CD4-positive, alpha-beta T cell (primary cell): ENCODE measurements around the gene ERC2. TPM values are rescaled to one million over a fixed set of nuclear protein-coding genes. Genes with fewer than 3 reads are reported as not detected.

Experiments
- ATAC-seq: fragments of 200-7000 bp; cut with Tn5 transposase; one replicate; pipeline ENCODE4 v1.10.0; 2022; ENCODE audit warnings: mild to moderate bottlenecking; ENCODE audit not compliant: poor library complexity
- CTCF ChIA-PET: fragments of 350-600 bp; sonication (Branson Sonifier 250); formaldehyde crosslinking; loops from one replicate; lab custom pipeline; 2021; ENCODE audit warnings: antibody characterized with exemption, inconsistent platforms; lab: Charles Lee
- POLR2A ChIA-PET: fragments of 350-600 bp; sonication (Branson Sonifier 250); formaldehyde crosslinking; loops from one replicate; lab custom pipeline; 2021; ENCODE audit warnings: antibody characterized with exemption, inconsistent platforms; lab: Charles Lee
- DNase-seq, 14 experiments: peaks; one replicate each; pipeline ENCODE4 v3.0.0-alpha.2; 2013 to 2020; ENCODE audit warnings: mixed read lengths in 2 of 14
- H3K27ac ChIP-seq, 2 donors: one replicate each; pipeline versions ENCODE4 v1.5.1 to v1.7.0; 2013; ENCODE audit warnings: low read length in 2 of 2, low read depth in 1 of 2, mild to moderate bottlenecking in 1 of 2
- H3K27me3 ChIP-seq, 2 experiments: 1 replicate in 1 of 2; 2 replicates in 1 of 2; pipeline versions ENCODE4 v1.6.1 to v1.7.0; 2013; ENCODE audit warnings: low read length in 2 of 2, control low read depth in 1 of 2, mild to moderate bottlenecking in 1 of 2, moderate library complexity in 1 of 2; ENCODE audit not compliant: insufficient read depth in 2 of 2, control insufficient read depth in 1 of 2
- H3K36me3 ChIP-seq: one replicate; pipeline ENCODE4 v1.6.1; 2013; ENCODE audit warnings: low read length, control low read depth; ENCODE audit not compliant: insufficient read depth
- H3K4me1 ChIP-seq: one replicate; pipeline ENCODE4 v1.6.1; 2013; ENCODE audit warnings: low read length, control low read depth; ENCODE audit not compliant: insufficient read depth
- H3K4me3 ChIP-seq: one replicate; pipeline ENCODE4 v1.5.1; 2013; ENCODE audit warnings: mild to moderate bottlenecking, low read length, moderate library complexity
- H3K9me3 ChIP-seq, 2 experiments: 1 replicate in 1 of 2; 2 replicates in 1 of 2; pipeline versions ENCODE4 v1.6.1 to v1.7.0; 2013; ENCODE audit warnings: low read length in 2 of 2, mild to moderate bottlenecking in 2 of 2, control low read depth in 1 of 2, moderate library complexity in 1 of 2; ENCODE audit not compliant: control insufficient read depth in 1 of 2, insufficient read depth in 1 of 2
- H3K27ac Mint-ChIP-seq: one replicate; pipeline ENCODE4 v1.8.0; 2020; ENCODE audit warnings: mixed read lengths
- H3K27me3 Mint-ChIP-seq: one replicate; pipeline ENCODE4 v1.8.0; 2021; ENCODE audit warnings: mixed read lengths
- H3K36me3 Mint-ChIP-seq: one replicate; pipeline ENCODE4 v1.8.0; 2021; ENCODE audit warnings: low read depth, mixed read lengths
- H3K4me1 Mint-ChIP-seq: one replicate; pipeline ENCODE4 v1.8.0; 2021; ENCODE audit warnings: low read depth, mixed read lengths
- H3K4me3 Mint-ChIP-seq: one replicate; pipeline ENCODE4 v1.8.0; 2020; ENCODE audit warnings: mild to moderate bottlenecking, mixed read lengths
- H3K9me3 Mint-ChIP-seq: one replicate; pipeline ENCODE4 v1.8.0; 2020; ENCODE audit warnings: mixed read lengths
- intact Hi-C, 2 experiments: fragments of 100-400 bp; cut with DNase I in 1 of 2; cut with micrococcal nuclease in 1 of 2; formaldehyde crosslinking; loops; one replicate each; pipeline versions ENCODE4 v1.15.1 to v1.9.0; 2023 to 2025; cut with DNase I, micrococcal nuclease
- total RNA-seq, 174 experiments: library from RNA in 2 of 174; stranded (reverse) in 2 of 174; gene quantifications; one replicate each; pipeline ENCODE4 v1.2.3 and lab custom pipeline; 2021 to 2026
- TF ChIP-seq, protein P1 (sequence below): fragments of 200-600 bp; IDR thresholded peaks from one replicate; pipeline ENCODE4 v1.8.0; 2022; ENCODE audit warnings: antibody characterized with exemption, mild to moderate bottlenecking

The ERC2 gene
- total RNA-seq, 2 experiments from 2014 or later: not detected

DNA sequence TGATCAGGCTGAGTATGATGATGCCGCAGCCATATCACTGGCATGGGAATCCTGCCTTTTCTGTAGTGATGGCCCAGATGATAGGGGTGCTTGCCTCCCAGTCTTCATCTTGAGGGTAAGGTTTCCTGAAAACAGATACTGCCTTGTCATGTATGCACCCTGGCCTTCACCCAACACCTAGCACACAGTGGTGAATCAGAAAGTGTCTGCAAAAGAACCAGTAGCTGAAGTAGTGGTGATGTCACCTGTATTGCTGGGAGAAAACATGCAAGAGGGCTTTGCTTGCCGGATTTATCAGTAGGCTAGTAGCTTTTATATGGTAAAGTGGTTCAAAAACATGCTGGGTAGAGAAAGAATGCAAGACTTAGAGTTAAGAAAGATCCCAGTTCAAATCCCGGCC is 561.4 kb downstream of the ERC2 start:
- CTCF ChIA-PET: no interaction called here
- no peaks in the 10 kb centered on the region for H3K36me3 Mint-ChIP-seq
- H3K27me3 Mint-ChIP-seq: no peaks in the 10 kb centered on the region
- TF ChIP-seq, protein P1, sequence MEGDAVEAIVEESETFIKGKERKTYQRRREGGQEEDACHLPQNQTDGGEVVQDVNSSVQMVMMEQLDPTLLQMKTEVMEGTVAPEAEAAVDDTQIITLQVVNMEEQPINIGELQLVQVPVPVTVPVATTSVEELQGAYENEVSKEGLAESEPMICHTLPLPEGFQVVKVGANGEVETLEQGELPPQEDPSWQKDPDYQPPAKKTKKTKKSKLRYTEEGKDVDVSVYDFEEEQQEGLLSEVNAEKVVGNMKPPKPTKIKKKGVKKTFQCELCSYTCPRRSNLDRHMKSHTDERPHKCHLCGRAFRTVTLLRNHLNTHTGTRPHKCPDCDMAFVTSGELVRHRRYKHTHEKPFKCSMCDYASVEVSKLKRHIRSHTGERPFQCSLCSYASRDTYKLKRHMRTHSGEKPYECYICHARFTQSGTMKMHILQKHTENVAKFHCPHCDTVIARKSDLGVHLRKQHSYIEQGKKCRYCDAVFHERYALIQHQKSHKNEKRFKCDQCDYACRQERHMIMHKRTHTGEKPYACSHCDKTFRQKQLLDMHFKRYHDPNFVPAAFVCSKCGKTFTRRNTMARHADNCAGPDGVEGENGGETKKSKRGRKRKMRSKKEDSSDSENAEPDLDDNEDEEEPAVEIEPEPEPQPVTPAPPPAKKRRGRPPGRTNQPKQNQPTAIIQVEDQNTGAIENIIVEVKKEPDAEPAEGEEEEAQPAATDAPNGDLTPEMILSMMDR: no peak
- ATAC-seq: no peak
- Histone ChIP-seq H3K27me3 (no peaks in the 10 kb centered on the region), H3K27ac (no peak overlapping the region), H3K36me3 (no peaks in the 10 kb centered on the region), H3K4me1 (no peaks in the 10 kb centered on the region), H3K9me3 (no peaks in the 10 kb centered on the region), H3K4me3 (no peak overlapping the region)
- H3K9me3 Mint-ChIP-seq: peaks cover 2% of the 10 kb centered on the region
- H3K4me1 Mint-ChIP-seq: no peaks in the 10 kb centered on the region
- POLR2A ChIA-PET: no interaction called here
- no peak overlapping the region for H3K4me3 Mint-ChIP-seq
- no peak overlapping the region for H3K27ac Mint-ChIP-seq
- no peak for DNase-seq
- intact Hi-C loops: no loop called here

DNA sequence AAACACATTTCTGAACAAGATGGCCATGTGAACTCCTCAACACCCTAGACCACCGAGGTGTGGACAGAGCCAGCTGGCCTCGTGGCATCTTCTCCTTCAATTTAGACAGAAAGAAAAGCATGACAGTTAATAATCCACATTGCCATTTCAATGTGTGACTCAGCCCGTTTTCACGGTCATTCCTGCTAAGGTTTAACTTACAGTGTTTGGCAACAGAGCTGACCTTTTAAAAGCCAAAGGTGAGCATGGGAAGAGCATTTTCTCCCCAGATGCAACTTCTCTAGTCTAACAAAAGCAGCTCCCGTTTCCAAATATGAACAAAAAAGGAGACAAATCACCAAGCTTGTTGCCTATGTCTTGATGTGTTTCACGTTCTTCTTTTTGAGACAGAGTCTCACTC is 563.6 kb downstream of the ERC2 start:
- Mint-ChIP-seq H3K27ac (no peak overlapping the region), H3K9me3 (no peaks in the 10 kb centered on the region), H3K27me3 (no peaks in the 10 kb centered on the region), H3K4me1 (no peaks in the 10 kb centered on the region), H3K36me3 (no peaks in the 10 kb centered on the region), H3K4me3 (no peak overlapping the region)
- TF ChIP-seq, protein P1: no peak
- Histone ChIP-seq H3K27me3 (no peaks in the 10 kb centered on the region), H3K36me3 (no peaks in the 10 kb centered on the region), H3K9me3 (no peaks in the 10 kb centered on the region), H3K27ac (no peak overlapping the region), H3K4me1 (no peaks in the 10 kb centered on the region), H3K4me3 (no peak overlapping the region)
- intact Hi-C loops: no loop called here
- ATAC-seq (no peak), DNase-seq (no peak)
- ChIA-PET CTCF (no interaction called here), POLR2A (no interaction called here)

DNA sequence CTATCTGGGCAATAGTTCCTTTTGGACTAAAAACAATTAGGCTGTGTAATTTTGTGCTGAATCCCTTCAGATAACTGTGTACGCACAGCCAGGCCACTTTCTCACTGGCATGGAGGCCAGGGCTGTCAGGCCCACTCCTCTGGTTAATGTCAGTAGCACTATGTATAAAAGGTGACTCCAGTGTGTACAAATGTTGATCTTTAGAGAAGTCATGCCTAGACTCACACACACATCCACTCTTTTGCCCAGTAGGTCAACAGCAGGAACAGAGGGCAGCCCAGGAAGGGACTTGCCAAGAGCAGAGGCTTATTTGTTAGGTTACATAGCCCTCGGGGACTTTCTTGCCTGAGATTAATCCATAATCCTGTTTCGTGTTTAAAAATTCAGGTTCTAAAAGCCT is 564.6 kb downstream of the ERC2 start:
- no peak overlapping the region for H3K4me3 ChIP-seq
- no peaks in the 10 kb centered on the region for H3K36me3 ChIP-seq
- POLR2A ChIA-PET: no interaction called here
- CTCF ChIA-PET: no interaction called here
- H3K27me3 ChIP-seq: no peaks in the 10 kb centered on the region
- Mint-ChIP-seq H3K27me3 (no peaks in the 10 kb centered on the region), H3K9me3 (no peaks in the 10 kb centered on the region), H3K36me3 (no peaks in the 10 kb centered on the region), H3K4me1 (no peaks in the 10 kb centered on the region), H3K27ac (no peak overlapping the region), H3K4me3 (no peak overlapping the region)
- no peaks in the 10 kb centered on the region for H3K9me3 ChIP-seq
- DNase-seq (no peak), ATAC-seq (no peak)
- no peak overlapping the region for H3K27ac ChIP-seq
- intact Hi-C loops: no loop called here
- no peaks in the 10 kb centered on the region for H3K4me1 ChIP-seq
- TF ChIP-seq, protein P1: no peak
